GM19395 (cell line): ENCODE data around the gene FAF1.

Source experiments
- ATAC-seq: cut with Tn5 transposase; IDR thresholded peaks from one replicate; pipeline ENCODE4 v1.9.1; 2021; ENCODE audit warnings: mild to moderate bottlenecking, moderate library complexity; ENCODE audit not compliant: unreplicated experiment

The FAF1 gene

GRCh38 chr1:50978852-50979781 lies 19.1 kb upstream of the FAF1 start:
- ATAC-seq, result no peak

GRCh38 chr1:50978144-50978851 lies 18.2 kb upstream of the FAF1 start:
- ATAC-seq, result peak; percentile 40

DNA sequence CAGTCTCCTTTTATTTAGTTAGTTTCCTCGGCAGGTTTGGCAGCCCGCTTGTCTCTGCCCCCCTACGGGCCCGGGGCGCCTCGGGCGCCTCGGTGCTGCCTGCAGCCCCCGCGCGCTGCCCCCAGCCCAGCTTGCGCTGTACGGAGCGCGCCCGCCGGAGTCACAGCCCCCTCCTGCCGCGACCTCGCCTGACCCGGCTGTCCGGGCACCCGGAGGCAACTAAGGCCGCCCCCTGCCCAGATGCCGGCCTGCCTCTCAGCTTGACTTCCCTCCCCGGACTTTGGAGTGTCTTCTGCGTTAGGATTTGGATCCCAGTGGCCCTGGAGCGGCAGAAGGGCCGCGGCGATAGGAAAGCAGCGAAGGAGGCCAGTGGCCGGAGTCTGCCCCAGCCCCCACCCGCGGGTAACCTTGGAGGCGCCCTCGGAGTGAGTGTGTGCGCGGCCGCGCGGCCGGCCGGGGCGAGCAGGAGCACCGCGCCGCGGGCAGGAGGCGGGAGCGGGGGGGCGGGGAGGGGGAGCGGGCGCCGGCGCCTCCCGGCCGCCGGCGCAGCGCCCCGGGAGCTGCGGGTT lies 17.6 kb upstream of the FAF1 start:
- ATAC-seq, result peak; percentile 51

DNA sequence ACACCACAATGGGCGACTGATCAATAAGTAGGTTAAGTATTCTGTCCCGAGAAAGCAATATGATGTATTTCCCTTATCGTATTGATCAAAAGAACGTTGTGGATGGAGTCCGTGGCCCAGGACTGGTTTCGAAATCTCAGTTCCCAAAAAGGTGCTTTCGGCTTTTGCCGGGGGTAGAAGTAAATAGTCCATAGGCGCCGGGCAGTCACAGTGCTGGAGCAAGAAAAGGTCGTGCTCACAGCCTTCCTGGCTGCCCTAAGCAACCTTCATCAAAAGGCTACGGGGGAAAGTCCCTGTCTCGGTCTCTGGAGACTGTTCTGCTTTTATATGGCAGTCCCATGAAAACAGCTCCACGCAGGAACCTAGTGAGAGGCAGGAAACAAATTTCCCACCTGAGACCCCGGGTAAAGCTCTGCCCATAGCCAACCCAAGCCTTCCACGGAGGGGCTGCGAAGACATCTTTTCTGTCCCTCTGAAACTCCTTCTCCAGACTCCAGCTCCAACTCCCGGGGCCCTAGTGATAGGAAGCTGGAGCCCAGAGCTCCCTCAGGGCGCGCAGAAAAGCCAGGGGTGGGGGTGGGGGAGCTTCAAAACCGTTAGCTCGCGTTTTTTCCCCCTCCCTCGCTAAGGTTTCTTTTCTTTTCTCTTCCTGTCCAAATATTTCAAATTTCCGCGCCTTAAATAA lies 17.0 kb upstream of the FAF1 start:
- peak; percentile 76 for ATAC-seq

- peak; percentile 7 for ATAC-seq
Measured at GRCh38 chr1:50976111-50976889, 16.2 kb upstream of the FAF1 start.

GRCh38 chr1:50975436-50975835 lies 15.4 kb upstream of the FAF1 start:
- no peak for ATAC-seq

- no peak for ATAC-seq
Measured at GRCh38 chr1:50974618-50974935, 14.5 kb upstream of the FAF1 start.

- no peak for ATAC-seq
Measured at GRCh38 chr1:50973875-50974617, 14.0 kb upstream of the FAF1 start.

GRCh38 chr1:50973255-50973654 lies 13.2 kb upstream of the FAF1 start:
- ATAC-seq, result no peak

GRCh38 chr1:50972766-50973165 lies 12.7 kb upstream of the FAF1 start:
- ATAC-seq, result no peak

- ATAC-seq, result no peak
Measured at GRCh38 chr1:50971748-50972305, 11.8 kb upstream of the FAF1 start.

DNA sequence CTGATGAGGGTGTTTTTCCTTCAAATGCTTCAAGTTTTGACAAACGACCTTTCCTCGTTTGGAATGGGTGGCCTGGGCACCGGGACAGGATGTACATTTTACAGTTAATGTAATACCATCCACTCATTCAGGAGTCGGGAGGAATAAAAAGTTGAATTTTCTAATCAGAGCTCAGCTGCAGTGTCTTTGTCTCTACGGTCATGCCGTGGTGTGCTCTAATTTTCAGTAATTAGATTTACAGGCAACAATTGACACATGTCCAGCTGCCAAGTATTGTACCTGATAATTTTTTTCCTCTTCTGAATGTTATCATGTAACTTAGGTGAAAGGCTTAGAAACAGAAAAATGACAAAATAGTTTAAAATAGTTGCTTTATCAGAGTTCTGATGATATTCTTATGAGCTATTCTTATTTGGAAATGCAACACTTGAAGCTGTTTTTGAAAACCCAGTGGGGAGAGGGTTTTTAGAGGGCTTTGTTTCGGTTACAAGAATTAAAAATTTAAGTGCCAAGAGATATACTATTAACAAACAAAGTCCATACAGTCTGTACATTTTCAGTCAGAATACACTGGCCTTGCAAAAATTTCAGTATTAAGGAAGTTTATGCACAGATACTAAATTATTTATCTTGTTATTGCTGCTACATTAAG lies 11.0 kb upstream of the FAF1 start:
- ATAC-seq, result no peak

DNA sequence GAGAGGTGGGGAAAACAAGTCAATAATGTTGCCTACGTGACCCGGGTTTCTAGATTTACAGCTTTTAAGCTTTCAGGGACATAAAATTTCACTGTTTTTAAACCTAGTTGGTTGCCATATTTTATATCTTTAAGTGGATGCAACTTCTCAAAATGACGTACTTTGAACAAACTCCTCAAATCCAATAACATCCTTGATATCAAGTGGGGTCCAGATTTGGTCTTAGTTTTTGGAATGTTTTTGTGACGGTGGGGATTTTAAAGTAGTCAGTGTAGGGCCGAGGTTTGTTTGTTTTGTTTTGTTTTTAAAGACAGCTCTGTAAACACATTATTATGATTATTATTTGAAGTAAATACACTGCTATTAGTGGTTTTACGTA lies 10.4 kb upstream of the FAF1 start:
- no peak for ATAC-seq

GRCh38 chr1:50969611-50970508 lies 9.8 kb upstream of the FAF1 start, which contains the start of gene CDKN2C:
TSS of gene CDKN2C (plus strand) at chr1:50970245. CDS start at chr1:50970369, 124 bp downstream.
- ATAC-seq, result peak; percentile 38

GRCh38 chr1:50968821-50969610 lies 8.9 kb upstream of the FAF1 start:
- peak; percentile 24 for ATAC-seq

DNA sequence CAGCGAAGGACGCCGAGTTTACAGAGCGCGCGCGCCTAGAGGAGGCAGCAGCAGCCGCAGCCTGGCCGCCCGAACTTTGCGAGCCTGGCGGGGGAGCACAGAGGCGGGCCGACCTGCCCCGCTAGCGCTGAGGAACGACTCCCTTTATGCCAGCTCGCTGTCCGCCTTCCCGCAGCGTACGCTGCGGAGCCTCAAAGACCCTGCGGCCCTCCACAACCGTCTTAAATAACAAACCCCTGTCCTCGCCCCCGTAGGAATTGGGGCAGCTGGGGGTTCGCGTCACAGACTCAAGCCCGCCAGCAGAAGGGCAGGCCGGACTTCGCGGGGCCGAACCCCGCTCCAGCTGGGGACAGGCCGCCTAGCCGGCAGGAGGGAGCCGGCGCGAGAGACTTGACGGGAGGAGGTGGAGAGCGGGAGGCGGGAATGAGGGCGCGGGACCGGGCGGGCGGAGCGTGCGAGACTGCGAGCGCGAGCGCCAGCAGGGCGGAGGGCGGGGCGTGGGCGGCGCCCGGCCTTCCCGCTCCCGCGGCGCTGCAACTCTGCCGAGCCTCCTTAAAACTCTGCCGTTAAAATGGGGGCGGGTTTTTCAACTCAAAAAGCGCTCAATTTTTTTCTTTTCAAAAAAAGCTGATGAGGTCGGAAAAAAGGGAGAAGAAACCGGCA lies 8.2 kb upstream of the FAF1 start:
- ATAC-seq, result peak; percentile 67
